Right cardiac atrium (tissue), 5 donors: Measurements from ENCODE around the gene DNAAF5. TPM values are rescaled to one million over a fixed set of nuclear protein-coding genes. Genes with fewer than 3 reads are reported as not detected.
A peak's percentile ranks its signal among the peaks of the same experiment; 100 is the strongest.

ENCODE experiments used
- ATAC-seq, 2 donors: fragments of 200-7000 bp; cut with Tn5 transposase; one replicate each; pipeline versions ENCODE4 v1.8.0 to v1.9.1; 2020; ENCODE audit warnings: moderate library complexity in 2 of 2, mild to moderate bottlenecking in 1 of 2
- DNase-seq, 3 donors: peaks; one replicate each; pipeline ENCODE4 v3.0.0-alpha.2; 2020
- H3K27ac ChIP-seq: one replicate; pipeline ENCODE4 v1.5.1; 2013; ENCODE audit warnings: mild to moderate bottlenecking, low read length, control low read depth, moderate library complexity
- H3K27me3 ChIP-seq: one replicate; pipeline ENCODE4 v1.6.1; 2013; ENCODE audit not compliant: control insufficient read depth, insufficient read depth
- H3K4me1 ChIP-seq: one replicate; pipeline ENCODE4 v1.6.1; 2013; ENCODE audit warnings: low read length; ENCODE audit not compliant: control insufficient read depth, insufficient read depth
- H3K4me3 ChIP-seq: one replicate; pipeline ENCODE4 v1.5.1; 2013; ENCODE audit warnings: low read length, control low read depth
- H3K9me3 ChIP-seq: one replicate; pipeline ENCODE4 v1.6.1; 2013; ENCODE audit warnings: low read length; ENCODE audit not compliant: control insufficient read depth
- WGBS: extraction: QIAGEN DNeasy Blood & Tissue Kit; methylation state at CpG from one replicate; pipeline ENCODE4 v1.1.7; 2013; 5-methylcytosine and 5-hydroxymethylcytosine counted together
- intact Hi-C, 4 donors: fragments of 100-400 bp; cut with DNase I; formaldehyde crosslinking; loops; one replicate each; pipeline versions ENCODE4 v1.11.0 to v1.14.0; 2022 to 2023
- polyA plus RNA-seq: library from polyadenylated mRNA; stranded (reverse); fragments of 200-250 nt; gene quantifications from one replicate; pipeline ENCODE4 v1.2.3, GENCODE V29; 2013
- total RNA-seq, 4 donors: library from RNA; stranded (reverse); fragmentation: NEBNext Ultra II Directional; extraction: Animal tissue kit (Norgen Biotek cat#: 25700); gene quantifications; one replicate each; pipeline ENCODE4 v1.2.1, GENCODE V29; 2021
- donor health status: healthy with polysubstance abuse.
- donor health status: DM: no; HTN: yes; CAD: no.
- donor health status: DM: no; HTN: no; CAD: no.
- donor health status: DM: no; HTN: yes; CAD: no; lungs with severe emphysema.
- donor health status: DM: yes; HTN: yes; CAD: no.

Gene DNAAF5
- total and polyA plus RNA-seq, 5 donors = 10.2 to 20.7 (median 15.8) TPM

- ATAC-seq (no peak), DNase-seq (no peak)
- intact Hi-C loops = loop anchor here in 3 of 4 donors (5.0 to 10.0 kb wide), 3 partner anchors 33 to 54 kb away; partner anchors contain the start of gene GET4 (in 1 of the 3)
- Histone ChIP-seq H3K9me3 (no peaks in the 10 kb centered on the region), H3K27ac (no peak overlapping the region), H3K27me3 (no peaks in the 10 kb centered on the region), H3K4me1 (peaks cover 15% of the 10 kb centered on the region), H3K4me3 (no peak overlapping the region)
- 91% methylated on average over 1 of the region's 1 CpG for WGBS
These were observed 93.8 kb downstream of the DNAAF5 start for GRCh38 chr7:820341-820740.

DNA sequence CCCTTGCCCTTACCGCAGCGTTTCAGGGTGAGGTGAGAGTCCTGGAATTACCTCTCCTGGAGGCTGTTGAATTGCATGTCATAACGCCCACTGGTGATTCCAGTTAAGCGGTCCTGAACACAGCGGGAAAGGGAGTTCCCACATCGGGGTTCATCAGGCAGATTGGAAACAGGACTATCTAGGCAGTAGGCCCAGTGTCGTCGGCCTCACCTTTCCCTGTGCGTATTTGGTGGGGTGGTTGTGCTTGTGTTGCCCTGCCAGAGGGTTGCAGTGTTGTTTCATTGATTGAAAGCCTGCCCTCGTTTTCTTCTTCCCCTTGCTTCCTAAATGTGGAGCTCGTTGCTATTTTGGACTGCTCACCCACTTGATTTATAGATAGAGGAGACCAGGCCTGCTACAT, 95.2 kb downstream of the DNAAF5 start:
- DNase-seq (peak in 2 of 3 donors; percentile 28 to 37), ATAC-seq (peak; percentile 49 to 52)
- intact Hi-C loops = loop anchor here in 3 of 4 donors (5.0 to 10.0 kb wide), 3 partner anchors 34 to 53 kb away; partner anchors contain the start of gene GET4 (in 1 of the 3)
- H3K9me3 ChIP-seq = no peaks in the 10 kb centered on the region
- peaks cover 23% of the 10 kb centered on the region for H3K4me1 ChIP-seq
- H3K27me3 ChIP-seq = no peaks in the 10 kb centered on the region
- H3K27ac ChIP-seq = peak overlapping the region; percentile 66
- 66% methylated on average over 11 of the region's 11 CpGs for WGBS
- no peak overlapping the region for H3K4me3 ChIP-seq

- ATAC-seq (no peak), DNase-seq (peak in 2 of 3 donors; percentile 23 to 41)
- Histone ChIP-seq H3K27me3 (no peaks in the 10 kb centered on the region), H3K4me3 (no peak overlapping the region), H3K4me1 (peaks cover 23% of the 10 kb centered on the region), H3K27ac (peak overlapping the region; percentile 25), H3K9me3 (no peaks in the 10 kb centered on the region)
- 81% methylated on average over 32 of the region's 32 CpGs for WGBS
- intact Hi-C loops = loop anchor here in 3 of 4 donors (5.0 to 10.0 kb wide), 3 partner anchors 35 to 52 kb away; partner anchors contain the start of gene GET4 (in 1 of the 3)
These were observed 96.3 kb downstream of the DNAAF5 start for GRCh38 chr7:822692-823276.

- no peak overlapping the region for H3K4me3 ChIP-seq
- peak overlapping the region; percentile 19 for H3K27ac ChIP-seq
- H3K9me3 ChIP-seq = no peaks in the 10 kb centered on the region
- intact Hi-C loops = loop anchor here in 3 of 4 donors (5.0 to 10.0 kb wide), 3 partner anchors 36 to 51 kb away; partner anchors contain the start of gene GET4 (in 1 of the 3)
- WGBS = 69% methylated on average over 8 of the region's 8 CpGs
- H3K4me1 ChIP-seq = peaks cover 20% of the 10 kb centered on the region
- no peak for ATAC-seq
- no peaks in the 10 kb centered on the region for H3K27me3 ChIP-seq
- peak in 2 of 3 donors; percentile 33 to 57 for DNase-seq
These were observed 97.2 kb downstream of the DNAAF5 start for GRCh38 chr7:823649-824048.

GRCh38 chr7:824081-824480, 97.6 kb downstream of the DNAAF5 start:
- H3K9me3 ChIP-seq = no peaks in the 10 kb centered on the region
- peaks cover 20% of the 10 kb centered on the region for H3K4me1 ChIP-seq
- no peak for ATAC-seq
- WGBS = 50% methylated on average over 7 of the region's 7 CpGs
- peak overlapping the region; percentile 19 for H3K27ac ChIP-seq
- no peak overlapping the region for H3K4me3 ChIP-seq
- intact Hi-C loops = loop anchor here in 3 of 4 donors (5.0 to 10.0 kb wide), 3 partner anchors 37 to 51 kb away; partner anchors contain the start of gene GET4 (in 1 of the 3)
- H3K27me3 ChIP-seq = no peaks in the 10 kb centered on the region
- peak in 1 of 3 donors; percentile 34 for DNase-seq

- H3K4me3 ChIP-seq = no peak overlapping the region
- no peak for ATAC-seq
- no peaks in the 10 kb centered on the region for H3K27me3 ChIP-seq
- intact Hi-C loops = loop anchor here in 3 of 4 donors (5.0 to 10.0 kb wide), 3 partner anchors 37 to 50 kb away; partner anchors contain the start of gene GET4 (in 1 of the 3)
- 37% methylated on average over 11 of the region's 11 CpGs for WGBS
- DNase-seq = peak in 1 of 3 donors; percentile 54
- peak overlapping the region; percentile 5 for H3K27ac ChIP-seq
- no peaks in the 10 kb centered on the region for H3K9me3 ChIP-seq
- peaks cover 20% of the 10 kb centered on the region for H3K4me1 ChIP-seq
These were observed 98.2 kb downstream of the DNAAF5 start for GRCh38 chr7:824664-825063.

DNA sequence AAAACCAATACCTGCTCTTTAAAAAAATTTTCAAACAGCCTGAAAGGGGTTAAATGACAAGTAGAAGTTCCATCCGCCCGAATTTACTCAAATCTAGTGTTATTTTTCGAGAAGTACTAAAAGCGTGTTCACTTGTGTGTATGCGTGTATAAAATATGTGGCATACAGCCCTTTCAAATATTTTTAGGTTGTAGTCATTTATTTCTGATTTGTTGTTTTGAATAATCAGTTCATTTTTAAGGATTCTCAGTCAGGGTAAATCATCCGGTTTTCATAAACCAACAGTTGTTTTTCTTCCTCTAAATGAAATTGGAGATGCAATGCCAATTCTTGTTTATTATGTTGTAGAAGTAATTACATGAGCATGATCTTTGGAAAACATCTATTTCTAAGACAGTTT, 98.9 kb downstream of the DNAAF5 start:
- H3K4me3 ChIP-seq = no peak overlapping the region
- intact Hi-C loops = loop anchor here in 1 of 4 donors (10.0 kb wide), 1 partner anchor 49 kb away; the partner anchor contains the start of gene GET4
- ATAC-seq = no peak
- H3K4me1 ChIP-seq = peaks cover 23% of the 10 kb centered on the region
- DNase-seq = no peak
- H3K27ac ChIP-seq = no peak overlapping the region
- no peaks in the 10 kb centered on the region for H3K27me3 ChIP-seq
- WGBS = 49% methylated on average over 6 of the region's 6 CpGs
- no peaks in the 10 kb centered on the region for H3K9me3 ChIP-seq

GRCh38 chr7:826230-826917, 99.9 kb downstream of the DNAAF5 start:
- WGBS = 57% methylated on average over 29 of the region's 29 CpGs
- peak overlapping the region; percentile 84 for H3K27ac ChIP-seq
- H3K27me3 ChIP-seq = no peaks in the 10 kb centered on the region
- no peak for DNase-seq
- H3K4me3 ChIP-seq = no peak overlapping the region
- intact Hi-C loops = loop anchor here in 1 of 4 donors (10.0 kb wide), 1 partner anchor 48 kb away; the partner anchor contains the start of gene GET4
- ATAC-seq = no peak
- no peaks in the 10 kb centered on the region for H3K9me3 ChIP-seq
- peaks cover 28% of the 10 kb centered on the region for H3K4me1 ChIP-seq

DNA sequence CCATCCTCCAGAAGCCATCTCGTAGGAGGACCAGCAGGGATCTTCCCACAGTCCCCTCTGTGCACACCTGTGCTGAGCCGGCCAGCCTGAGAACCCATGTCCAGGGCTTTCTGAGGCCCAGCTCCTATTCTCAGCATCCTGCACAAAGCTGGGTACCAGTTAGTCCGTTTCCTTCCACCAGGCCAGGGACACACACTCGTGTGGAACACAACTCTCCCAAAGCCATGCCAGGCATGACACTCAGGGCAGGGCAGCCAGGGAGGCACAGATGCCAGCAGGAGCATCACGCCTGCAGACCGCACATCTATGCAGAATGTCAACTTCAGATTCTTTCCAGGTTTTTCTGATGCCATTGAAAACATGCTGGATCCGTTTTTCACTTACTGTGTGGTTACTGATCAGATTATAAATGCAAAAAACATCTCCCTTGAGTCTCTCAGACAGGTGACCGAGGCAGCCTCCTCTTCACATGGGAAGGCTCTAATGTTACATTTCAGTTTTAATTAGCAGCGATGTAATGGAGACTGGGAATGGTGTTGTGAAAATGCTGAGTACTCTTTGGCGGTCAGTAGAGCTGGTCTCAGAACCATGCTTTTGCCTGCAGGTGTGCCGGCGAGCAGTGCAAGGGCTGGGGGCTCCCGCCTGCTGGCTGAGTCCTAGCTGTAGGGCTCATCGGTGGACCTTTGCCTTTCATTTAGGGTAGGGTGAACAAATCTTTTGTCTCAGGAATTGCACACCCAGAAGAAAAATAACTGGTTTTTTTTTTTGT, 102.5 kb downstream of the DNAAF5 start:
- DNase-seq = no peak
- 85% methylated on average over 14 of the region's 14 CpGs for WGBS

GRCh38 chr7:830069-830468, 103.6 kb downstream of the DNAAF5 start:
- Histone ChIP-seq H3K9me3 (no peaks in the 10 kb centered on the region), H3K4me3 (no peak overlapping the region), H3K27me3 (no peaks in the 10 kb centered on the region), H3K27ac (peak overlapping the region; percentile 22), H3K4me1 (peaks cover 22% of the 10 kb centered on the region)
- no peak for DNase-seq
- intact Hi-C loops = no loop called here
- 51% methylated on average over 12 of the region's 12 CpGs for WGBS
- ATAC-seq = peak in 1 of 2 donors; percentile 7

More for the DNA sequence above, 102.5 kb downstream of the DNAAF5 start:
- Histone ChIP-seq H3K27ac (no peak overlapping the region), H3K4me1 (peaks cover 28% of the 10 kb centered on the region), H3K9me3 (no peaks in the 10 kb centered on the region), H3K4me3 (no peak overlapping the region), H3K27me3 (no peaks in the 10 kb centered on the region)
- ATAC-seq = no peak
- intact Hi-C loops = loop anchor here in 1 of 4 donors (10.0 kb wide), 1 partner anchor 46 kb away; the partner anchor contains the start of gene GET4
